Right lobe of liver (tissue), 4 donors: ENCODE results near the gene MBD3L2.
"Not testable (repeated sequence)": the region's sequence is repeated elsewhere in the genome, so short reads cannot be mapped to it uniquely, and the experiment has no call there.

ENCODE experiments used
- POLR2A ChIP-seq: fragments of 450-650 bp; IDR thresholded peaks from one replicate; pipeline ENCODE4 v1.6.1; 2017; ENCODE audit warnings: antibody characterized with exemption, mild to moderate bottlenecking
- TF ChIP-seq, protein P1 (sequence below), 4 donors: fragments of 200-600 bp in 3 of 4; fragments of 450-650 bp in 1 of 4; IDR thresholded peaks; one replicate each; pipeline versions ENCODE4 v1.5.1 to v1.8.0; 2016 to 2022; ENCODE audit warnings: antibody characterized with exemption in 4 of 4, mild to moderate bottlenecking in 2 of 4
- donor health status: DM: no; HTN: no; CAD: no.
- donor health status: DM: no; HTN: no; CAD: no.
- donor health status: DM: no; HTN: yes; CAD: no.

DNA sequence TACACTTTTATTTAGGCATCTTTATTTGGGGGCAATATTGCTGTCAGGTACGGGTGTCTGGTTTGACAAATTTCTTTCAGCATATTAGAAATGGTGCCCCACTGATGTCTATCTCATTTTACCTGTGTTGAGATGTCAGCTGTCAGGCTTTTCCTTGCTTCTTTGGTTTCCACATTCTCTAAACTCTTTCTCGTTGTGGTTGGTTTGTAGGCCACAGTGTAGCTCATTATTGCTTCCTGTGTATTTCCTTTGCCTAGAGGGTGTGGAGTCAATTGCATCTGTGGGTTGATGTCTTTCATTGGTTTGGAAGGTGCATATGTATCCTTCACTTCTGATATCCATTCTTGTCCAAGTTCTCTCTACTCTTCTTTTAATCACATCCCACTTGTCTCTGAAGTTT, 10.9 kb downstream of the MBD3L2 start:
- TF ChIP-seq, protein P1, sequence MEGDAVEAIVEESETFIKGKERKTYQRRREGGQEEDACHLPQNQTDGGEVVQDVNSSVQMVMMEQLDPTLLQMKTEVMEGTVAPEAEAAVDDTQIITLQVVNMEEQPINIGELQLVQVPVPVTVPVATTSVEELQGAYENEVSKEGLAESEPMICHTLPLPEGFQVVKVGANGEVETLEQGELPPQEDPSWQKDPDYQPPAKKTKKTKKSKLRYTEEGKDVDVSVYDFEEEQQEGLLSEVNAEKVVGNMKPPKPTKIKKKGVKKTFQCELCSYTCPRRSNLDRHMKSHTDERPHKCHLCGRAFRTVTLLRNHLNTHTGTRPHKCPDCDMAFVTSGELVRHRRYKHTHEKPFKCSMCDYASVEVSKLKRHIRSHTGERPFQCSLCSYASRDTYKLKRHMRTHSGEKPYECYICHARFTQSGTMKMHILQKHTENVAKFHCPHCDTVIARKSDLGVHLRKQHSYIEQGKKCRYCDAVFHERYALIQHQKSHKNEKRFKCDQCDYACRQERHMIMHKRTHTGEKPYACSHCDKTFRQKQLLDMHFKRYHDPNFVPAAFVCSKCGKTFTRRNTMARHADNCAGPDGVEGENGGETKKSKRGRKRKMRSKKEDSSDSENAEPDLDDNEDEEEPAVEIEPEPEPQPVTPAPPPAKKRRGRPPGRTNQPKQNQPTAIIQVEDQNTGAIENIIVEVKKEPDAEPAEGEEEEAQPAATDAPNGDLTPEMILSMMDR (IDR thresholded peaks at IDR 0.05): not testable (repeated sequence)
- TF ChIP-seq POLR2A: not testable (repeated sequence)
